ENCODE results near the gene DBI.

The DBI gene

GRCh38 chr2:119385466-119385865 is 18.7 kb downstream of the DBI start:
- DNase-seq = no peak
- Histone ChIP-seq H3K27me3 (no peaks in the 10 kb centered on the region), H3K36me3 (no peaks in the 10 kb centered on the region), H3K9me3 (no peaks in the 10 kb centered on the region), H3K4me3 (ENCODE audit: low read depth, low read length) (no peak overlapping the region), H3K4me1 (peaks cover 7% of the 10 kb centered on the region)
- no peak for TF ChIP-seq CTCF (IDR thresholded peaks at IDR 0.05; ENCODE audit: low read depth, low read length)

- no peaks in the 10 kb centered on the region for H3K36me3 ChIP-seq
- no peak overlapping the region for H3K4me3 ChIP-seq (ENCODE audit: low read depth, low read length)
- no peaks in the 10 kb centered on the region for H3K27me3 ChIP-seq
- TF ChIP-seq CTCF (IDR thresholded peaks at IDR 0.05; ENCODE audit: low read depth, low read length) = peak; percentile 17; the same call in 1 of the 2 replicates
- no peaks in the 10 kb centered on the region for H3K9me3 ChIP-seq
- peaks cover 7% of the 10 kb centered on the region for H3K4me1 ChIP-seq
- DNase-seq = no peak
These were observed 20.8 kb downstream of the DBI start for GRCh38 chr2:119387381-119388129.

- Histone ChIP-seq H3K4me3 (ENCODE audit: low read depth, low read length) (no peak overlapping the region), H3K36me3 (no peaks in the 10 kb centered on the region)
- peak; percentile 11 for DNase-seq
These were observed 23.0 kb downstream of the DBI start for GRCh38 chr2:119389615-119390306.

GRCh38 chr2:119393971-119394748 is 27.4 kb downstream of the DBI start:
- no peak overlapping the region for H3K4me3 ChIP-seq (ENCODE audit: low read depth, low read length)
- no peaks in the 10 kb centered on the region for H3K27me3 ChIP-seq
- H3K9me3 ChIP-seq = no peaks in the 10 kb centered on the region
- no peak for DNase-seq
- H3K36me3 ChIP-seq = no peaks in the 10 kb centered on the region
- TF ChIP-seq CTCF (IDR thresholded peaks at IDR 0.05; ENCODE audit: low read depth, low read length) = no peak
- no peaks in the 10 kb centered on the region; the same call in 1 of the 2 replicates for H3K4me1 ChIP-seq

More at GRCh38 chr2:119389615-119390306, 23.0 kb downstream of the DBI start:
- Histone ChIP-seq H3K4me1 (peaks cover 7% of the 10 kb centered on the region), H3K9me3 (no peaks in the 10 kb centered on the region), H3K27me3 (no peaks in the 10 kb centered on the region)
- TF ChIP-seq CTCF (IDR thresholded peaks at IDR 0.05; ENCODE audit: low read depth, low read length) = no peak

- DNase-seq = no peak
- TF ChIP-seq CTCF (IDR thresholded peaks at IDR 0.05; ENCODE audit: low read depth, low read length) = no peak
- Histone ChIP-seq H3K36me3 (no peaks in the 10 kb centered on the region), H3K27me3 (no peaks in the 10 kb centered on the region), H3K4me1 (no peaks in the 10 kb centered on the region), H3K4me3 (ENCODE audit: low read depth, low read length) (no peak overlapping the region), H3K9me3 (no peaks in the 10 kb centered on the region)
These were observed 30.4 kb downstream of the DBI start for GRCh38 chr2:119397196-119397595.
